Thoracic aorta (tissue), 2 donors: Measurements from ENCODE around the gene ANKRD6. TPM values are rescaled to one million over a fixed set of nuclear protein-coding genes. Genes with fewer than 3 reads are reported as not detected.
A peak's percentile ranks its signal among the peaks of the same experiment; 100 is the strongest.

ENCODE experiments used
- ATAC-seq: fragments of 150-250 bp; one replicate; pipeline ENCODE4 v1.8.0; 2017; ENCODE audit warnings: low read depth; ENCODE audit not compliant: insufficient number of reproducible peaks, low FRiP score
- DNase-seq: peaks from one replicate; pipeline ENCODE4 v3.0.0-alpha.2; 2020; ENCODE audit warnings: low spot score
- H3K27ac ChIP-seq, 2 donors: fragments of 200-600 bp; sonication (generic); 1 replicate in 1 of 2; 2 replicates in 1 of 2; pipeline ENCODE4 v1.5.1; 2016; ENCODE audit warnings: mild to moderate bottlenecking in 2 of 2, moderate library complexity in 2 of 2
- H3K27me3 ChIP-seq: fragments of 200-600 bp; sonication (generic); replicated peaks from 2 replicates; pipeline ENCODE4 v1.6.0; 2016; ENCODE audit warnings: mild to moderate bottlenecking; ENCODE audit not compliant: insufficient read depth
- H3K36me3 ChIP-seq: fragments of 200-600 bp; sonication (generic); one replicate; pipeline ENCODE4 v1.5.1; 2016
- H3K4me1 ChIP-seq, 2 donors: fragments of 200-600 bp; sonication (generic); 1 replicate in 1 of 2; 2 replicates in 1 of 2; pipeline versions ENCODE4 v1.5.1 to v1.6.0; 2016; ENCODE audit warnings: low read depth in 2 of 2, mild to moderate bottlenecking in 1 of 2; ENCODE audit not compliant: control insufficient read depth in 1 of 2
- H3K4me3 ChIP-seq: fragments of 200-600 bp; sonication (generic); 2 replicates; pipeline ENCODE4 v1.5.1; 2016; ENCODE audit warnings: mild to moderate bottlenecking
- H3K9me3 ChIP-seq: fragments of 200-600 bp; sonication (generic); 2 replicates; pipeline ENCODE4 v1.5.1; 2016
- CTCF ChIP-seq: fragments of 200-600 bp; sonication (generic); IDR thresholded peaks from one replicate; pipeline ENCODE4 v1.5.1; 2019; ENCODE audit warnings: antibody characterized with exemption
- total RNA-seq, 2 donors: library from RNA; depleted of rRNA; stranded (reverse); fragments of >200 nt; gene quantifications; one replicate each; pipeline versions ENCODE4 v1.1.0 to v1.2.3, GENCODE V29; 2016

Gene ANKRD6
- total RNA-seq, 2 donors from 2014 or later = 35.3 to 91.9 TPM

DNA sequence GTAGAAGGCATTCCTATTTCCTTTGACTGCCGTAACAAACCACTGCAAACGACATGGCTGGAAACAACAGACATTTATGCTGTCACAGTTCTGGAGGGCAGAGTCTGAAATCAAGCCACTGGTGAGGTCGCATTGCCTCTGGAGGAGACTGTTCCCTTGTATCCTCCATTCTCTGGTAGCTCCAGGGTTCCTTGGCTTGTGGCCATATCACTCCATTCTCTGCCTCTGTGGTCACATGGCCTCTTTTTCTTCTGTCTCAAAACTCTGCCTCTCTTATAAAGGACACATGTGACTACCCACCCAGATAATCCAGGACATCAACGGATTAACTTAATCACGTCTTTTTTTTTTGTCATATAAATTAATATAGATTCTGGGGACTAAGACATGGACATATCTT, 121.2 kb downstream of the ANKRD6 start:
- peaks cover 0 to 39% of the 10 kb centered on the region in 2 donors for H3K4me1 ChIP-seq

GRCh38 chr6:89555031-89555430, 122.1 kb downstream of the ANKRD6 start:
- H3K27me3 ChIP-seq = no peaks in the 10 kb centered on the region
- peaks cover 0 to 39% of the 10 kb centered on the region in 2 donors for H3K4me1 ChIP-seq
- no peak overlapping the region for H3K4me3 ChIP-seq
- TF ChIP-seq CTCF = no peak
- ATAC-seq = no peak
- H3K9me3 ChIP-seq = no peaks in the 10 kb centered on the region
- H3K27ac ChIP-seq = no peak overlapping the region
- no peaks in the 10 kb centered on the region for H3K36me3 ChIP-seq
- no peak for DNase-seq

More for the DNA sequence above, 121.2 kb downstream of the ANKRD6 start:
- Histone ChIP-seq H3K4me3 (no peak overlapping the region), H3K36me3 (no peaks in the 10 kb centered on the region), H3K9me3 (no peaks in the 10 kb centered on the region), H3K27me3 (no peaks in the 10 kb centered on the region), H3K27ac (no peak overlapping the region)
- DNase-seq (no peak), ATAC-seq (no peak)
- TF ChIP-seq CTCF = no peak

GRCh38 chr6:89555806-89556205, 122.9 kb downstream of the ANKRD6 start:
- ATAC-seq = no peak

DNA sequence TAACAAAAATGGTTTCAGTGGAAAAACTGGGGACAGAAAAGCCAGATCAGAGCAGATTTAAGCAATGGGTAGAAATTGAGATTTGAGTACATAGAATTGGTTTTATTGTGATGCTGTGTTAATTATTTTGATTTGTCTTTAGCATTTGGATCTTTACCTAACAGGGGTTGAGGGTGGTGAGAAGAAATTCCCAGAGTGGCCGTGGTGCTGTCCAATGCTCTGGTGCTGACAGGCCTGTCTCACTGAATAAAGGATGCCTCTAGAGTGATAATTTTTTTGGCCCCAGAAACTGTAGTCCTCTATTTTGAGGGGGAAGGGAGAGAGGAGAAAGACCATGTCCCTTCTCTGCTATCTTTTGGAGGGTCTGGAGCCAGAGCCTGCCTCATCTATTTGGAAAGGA, 126.5 kb downstream of the ANKRD6 start:
- Histone ChIP-seq H3K27me3 (no peaks in the 10 kb centered on the region), H3K27ac (no peak overlapping the region), H3K9me3 (no peaks in the 10 kb centered on the region), H3K4me1 (peaks cover 17 to 49% of the 10 kb centered on the region in 2 donors), H3K36me3 (no peaks in the 10 kb centered on the region), H3K4me3 (no peak overlapping the region)
- ATAC-seq (no peak), DNase-seq (no peak)
- TF ChIP-seq CTCF = no peak

More at GRCh38 chr6:89555806-89556205, 122.9 kb downstream of the ANKRD6 start:
- Histone ChIP-seq H3K9me3 (no peaks in the 10 kb centered on the region), H3K4me1 (peaks cover 0 to 44% of the 10 kb centered on the region in 2 donors), H3K4me3 (no peak overlapping the region), H3K36me3 (no peaks in the 10 kb centered on the region), H3K27ac (no peak overlapping the region), H3K27me3 (no peaks in the 10 kb centered on the region)
- no peak for DNase-seq
- TF ChIP-seq CTCF = no peak

DNA sequence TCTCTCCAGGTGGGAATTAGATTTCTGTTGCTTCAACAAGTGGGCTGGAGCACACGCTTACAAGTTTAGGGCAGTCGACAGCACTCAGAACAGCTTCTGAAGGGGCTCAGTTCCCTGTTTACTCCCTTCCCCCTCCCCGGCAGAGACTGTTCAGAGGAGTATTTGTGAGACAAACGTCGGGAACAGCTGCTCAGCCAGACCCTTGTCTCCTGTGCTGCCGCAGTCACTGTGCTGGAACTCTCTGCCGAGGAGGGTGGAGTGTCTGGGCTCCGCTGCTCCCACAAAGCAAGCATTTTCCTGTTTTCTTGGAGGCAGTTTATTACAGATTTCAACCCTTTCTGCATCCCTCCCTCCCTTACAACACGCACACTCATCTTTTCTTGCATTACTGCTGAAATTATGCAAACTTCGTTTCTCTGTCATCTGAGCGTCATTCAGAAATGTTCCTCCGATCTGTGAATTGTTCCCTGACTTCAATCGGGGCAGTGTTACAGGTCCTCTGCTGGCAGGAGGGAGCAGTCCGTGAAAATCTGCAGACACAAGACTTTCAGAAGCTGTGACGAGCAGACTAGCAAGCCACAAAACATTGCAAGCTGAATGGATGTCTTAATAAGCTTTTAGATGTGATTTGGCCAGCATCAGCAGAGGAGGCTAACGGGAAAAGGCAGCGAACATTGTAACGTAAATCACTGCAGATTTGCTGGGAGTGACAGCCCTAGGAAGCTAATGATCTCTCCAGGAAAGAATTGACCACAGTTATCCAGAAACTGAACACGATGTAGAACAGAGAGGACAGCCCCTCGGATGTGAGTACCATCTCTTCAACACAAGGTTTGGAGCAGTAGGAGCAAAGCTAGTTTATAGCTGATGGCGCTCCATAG, 129.4 kb downstream of the ANKRD6 start:
- ATAC-seq = no peak
- no peak for DNase-seq
- H3K27me3 ChIP-seq = no peaks in the 10 kb centered on the region

More for the DNA sequence above, 129.4 kb downstream of the ANKRD6 start:
- peak overlapping the region; percentile 65 for H3K4me3 ChIP-seq
- TF ChIP-seq CTCF = peak; percentile 19
- H3K36me3 ChIP-seq = no peaks in the 10 kb centered on the region
- no peaks in the 10 kb centered on the region for H3K9me3 ChIP-seq
- peaks cover 33 to 68% of the 10 kb centered on the region in 2 donors for H3K4me1 ChIP-seq
- peak overlapping the region; percentile 85 to 87 for H3K27ac ChIP-seq
